ENCODE measurements around the gene PACRG. TPM values are rescaled to one million over a fixed set of nuclear protein-coding genes. Genes with fewer than 3 reads are reported as not detected.

The PACRG gene
- polyA plus RNA-seq, 1 donor (not counting 4 experiments of a cell fraction or from before 2014, with no cell fraction given) = 0.31 TPM

DNA sequence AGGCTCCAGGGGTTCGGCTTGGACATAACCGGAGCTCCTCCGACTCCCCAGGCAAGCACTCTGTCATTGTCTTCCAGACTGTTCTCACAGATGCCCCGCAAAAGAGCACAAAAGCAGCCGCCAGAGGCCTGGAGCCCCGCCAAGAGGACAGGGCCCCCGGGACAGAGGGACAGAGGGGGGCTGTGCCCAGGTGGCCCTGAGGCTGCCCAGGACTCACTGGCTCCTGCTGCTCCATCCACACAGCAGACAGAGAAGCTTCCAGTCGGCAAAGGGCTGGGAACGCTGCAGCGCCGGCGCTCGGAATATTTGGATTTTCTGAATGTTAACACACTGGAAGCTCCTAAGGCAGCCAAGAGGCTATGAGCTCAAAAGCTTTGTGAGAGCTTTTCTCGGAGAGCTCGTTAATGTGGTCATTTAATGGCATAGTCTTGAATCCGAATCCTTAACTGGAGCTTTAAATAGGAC, 618.8 kb downstream of the PACRG start:
- Histone ChIP-seq H3K4me1 (ENCODE audit: control insufficient read depth, extremely low read depth, insufficient read depth, low read length) (peaks cover 9% of the 10 kb centered on the region), H3K9me3 (ENCODE audit: control insufficient read depth, low read depth, low read length) (no peaks in the 10 kb centered on the region), H3K27ac (ENCODE audit: control insufficient read depth, insufficient read depth, low read length) (no peak overlapping the region), H3K36me3 (ENCODE audit: control insufficient read depth in 2 of 2, extremely low read depth in 1 of 2, insufficient read depth in 2 of 2, low read length in 2 of 2) (no peaks in the 10 kb centered on the region), H4K20me1 (ENCODE audit: control insufficient read depth, extremely low read depth, insufficient read depth, low read length) (no peaks in the 10 kb centered on the region), H3K9ac (ENCODE audit: control insufficient read depth, extremely low read depth, insufficient read depth, low read length) (no peak overlapping the region), H3K4me3 (ENCODE audit: control insufficient read depth in 2 of 3, extremely low read depth in 1 of 3, insufficient read depth in 2 of 3, low read depth in 1 of 3, low read length in 3 of 3) (no peak overlapping the region), H2AFZ (ENCODE audit: control insufficient read depth, low read length) (no peak overlapping the region), H3K4me2 (ENCODE audit: control insufficient read depth, extremely low read depth, insufficient read depth, low read depth, low read length) (no peak overlapping the region), H3K9me1 (ENCODE audit: control insufficient read depth, extremely low read depth, insufficient read depth, low read length) (no peaks in the 10 kb centered on the region), H3K79me2 (ENCODE audit: control insufficient read depth, insufficient read depth, low read length) (no peaks in the 10 kb centered on the region), H3K27me3 (ENCODE audit: control insufficient read depth, extremely low read depth, insufficient read depth, low read length) (no peaks in the 10 kb centered on the region)
- TF ChIP-seq EZH2 (IDR thresholded peaks at IDR 0.05; ENCODE audit: low read length) = no peak
- TF ChIP-seq, protein P1, sequence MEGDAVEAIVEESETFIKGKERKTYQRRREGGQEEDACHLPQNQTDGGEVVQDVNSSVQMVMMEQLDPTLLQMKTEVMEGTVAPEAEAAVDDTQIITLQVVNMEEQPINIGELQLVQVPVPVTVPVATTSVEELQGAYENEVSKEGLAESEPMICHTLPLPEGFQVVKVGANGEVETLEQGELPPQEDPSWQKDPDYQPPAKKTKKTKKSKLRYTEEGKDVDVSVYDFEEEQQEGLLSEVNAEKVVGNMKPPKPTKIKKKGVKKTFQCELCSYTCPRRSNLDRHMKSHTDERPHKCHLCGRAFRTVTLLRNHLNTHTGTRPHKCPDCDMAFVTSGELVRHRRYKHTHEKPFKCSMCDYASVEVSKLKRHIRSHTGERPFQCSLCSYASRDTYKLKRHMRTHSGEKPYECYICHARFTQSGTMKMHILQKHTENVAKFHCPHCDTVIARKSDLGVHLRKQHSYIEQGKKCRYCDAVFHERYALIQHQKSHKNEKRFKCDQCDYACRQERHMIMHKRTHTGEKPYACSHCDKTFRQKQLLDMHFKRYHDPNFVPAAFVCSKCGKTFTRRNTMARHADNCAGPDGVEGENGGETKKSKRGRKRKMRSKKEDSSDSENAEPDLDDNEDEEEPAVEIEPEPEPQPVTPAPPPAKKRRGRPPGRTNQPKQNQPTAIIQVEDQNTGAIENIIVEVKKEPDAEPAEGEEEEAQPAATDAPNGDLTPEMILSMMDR (optimal IDR thresholded peaks at IDR 0.05 in 1 of 3, IDR thresholded peaks at IDR 0.05 in 1 of 3, conservative IDR thresholded peaks at IDR 0.05 in 1 of 3; ENCODE audit: extremely low read depth in 1 of 3, insufficient read depth in 2 of 3, low read length in 3 of 3) = no peak
- DNase-seq (ENCODE audit: low read depth, low spot score) = no peak
- no peak for FAIRE-seq
- dilution Hi-C loops (cut with MboI; ENCODE audit: extremely low pct_ligation_motif_present, low sequenced_read_pairs) = no loop called here

DNA sequence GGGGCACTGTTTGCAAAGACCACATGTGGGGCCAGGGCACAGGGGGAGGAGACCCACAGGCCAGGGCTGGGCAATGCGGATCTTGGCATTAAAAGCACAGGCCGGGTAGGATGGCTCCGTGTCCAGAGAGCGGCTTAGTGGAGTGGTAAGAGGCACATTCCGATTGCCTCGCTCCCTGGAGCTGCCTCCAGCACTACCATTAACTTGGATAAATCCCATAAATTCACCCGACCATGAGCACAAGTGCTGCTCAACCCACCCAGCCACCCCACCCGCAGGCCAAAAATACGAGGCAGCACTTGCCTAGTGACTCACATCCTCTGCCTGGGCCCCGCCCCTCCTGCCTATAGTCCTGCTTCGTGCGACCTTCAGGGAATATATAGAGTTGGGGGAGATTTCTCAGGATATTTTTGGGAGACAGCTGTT, 619.3 kb downstream of the PACRG start:
- no peaks in the 10 kb centered on the region for H3K27me3 ChIP-seq (ENCODE audit: control insufficient read depth, extremely low read depth, insufficient read depth, low read length)
- H3K36me3 ChIP-seq (ENCODE audit: control insufficient read depth in 2 of 2, extremely low read depth in 1 of 2, insufficient read depth in 2 of 2, low read length in 2 of 2) = no peaks in the 10 kb centered on the region
- TF ChIP-seq, protein P1 (optimal IDR thresholded peaks at IDR 0.05 in 1 of 3, IDR thresholded peaks at IDR 0.05 in 1 of 3, conservative IDR thresholded peaks at IDR 0.05 in 1 of 3; ENCODE audit: extremely low read depth in 1 of 3, insufficient read depth in 2 of 3, low read length in 3 of 3) = no peak
- no peak for TF ChIP-seq EZH2 (IDR thresholded peaks at IDR 0.05; ENCODE audit: low read length)
- peak overlapping the region; percentile 18 for H2AFZ ChIP-seq (ENCODE audit: control insufficient read depth, low read length)
- dilution Hi-C loops (cut with MboI; ENCODE audit: extremely low pct_ligation_motif_present, low sequenced_read_pairs) = no loop called here
- H3K4me1 ChIP-seq (ENCODE audit: control insufficient read depth, extremely low read depth, insufficient read depth, low read length) = peaks cover 9% of the 10 kb centered on the region
- H4K20me1 ChIP-seq (ENCODE audit: control insufficient read depth, extremely low read depth, insufficient read depth, low read length) = no peaks in the 10 kb centered on the region
- H3K9me3 ChIP-seq (ENCODE audit: control insufficient read depth, low read depth, low read length) = no peaks in the 10 kb centered on the region
- no peaks in the 10 kb centered on the region for H3K9me1 ChIP-seq (ENCODE audit: control insufficient read depth, extremely low read depth, insufficient read depth, low read length)
- no peaks in the 10 kb centered on the region for H3K79me2 ChIP-seq (ENCODE audit: control insufficient read depth, insufficient read depth, low read length)
- H3K9ac ChIP-seq (ENCODE audit: control insufficient read depth, extremely low read depth, insufficient read depth, low read length) = no peak overlapping the region
- FAIRE-seq (peak; percentile 23), DNase-seq (ENCODE audit: low read depth, low spot score) (peak; percentile 36)
- no peak overlapping the region for H3K4me3 ChIP-seq (ENCODE audit: control insufficient read depth in 2 of 3, extremely low read depth in 1 of 3, insufficient read depth in 2 of 3, low read depth in 1 of 3, low read length in 3 of 3)
- no peak overlapping the region for H3K27ac ChIP-seq (ENCODE audit: control insufficient read depth, insufficient read depth, low read length)
- no peak overlapping the region for H3K4me2 ChIP-seq (ENCODE audit: control insufficient read depth, extremely low read depth, insufficient read depth, low read depth, low read length)
